Activated CD8-positive, alpha-beta T cell treated with anti-CD3 and anti-CD28 coated beads for 36 hours (primary cell): ENCODE data around the gene PSMD11. TPM values are rescaled to one million over a fixed set of nuclear protein-coding genes. Genes with fewer than 3 reads are reported as not detected.

Experiments
- ATAC-seq: fragments of 200-7000 bp; cut with Tn5 transposase; one replicate; pipeline ENCODE4 v1.10.0; 2021; ENCODE audit warnings: mild to moderate bottlenecking, moderate library complexity
- CTCF ChIA-PET: fragments of 350-600 bp; sonication (Branson Sonifier 250); formaldehyde crosslinking; loops from one replicate; lab custom pipeline; 2021; ENCODE audit warnings: antibody characterized with exemption; lab: Charles Lee
- POLR2A ChIA-PET: fragments of 350-600 bp; sonication (Branson Sonifier 250); formaldehyde crosslinking; loops from one replicate; lab custom pipeline; 2021; ENCODE audit warnings: antibody characterized with exemption; lab: Charles Lee
- DNase-seq: peaks from one replicate; pipeline ENCODE4 v3.0.0-alpha.2; 2020
- H3K27ac Mint-ChIP-seq: one replicate; pipeline ENCODE4 v1.8.0; 2021; ENCODE audit warnings: mild to moderate bottlenecking, mixed read lengths
- H3K27me3 Mint-ChIP-seq: one replicate; pipeline ENCODE4 v1.8.0; 2021; ENCODE audit warnings: mixed read lengths
- H3K36me3 Mint-ChIP-seq: one replicate; pipeline ENCODE4 v1.8.0; 2021; ENCODE audit warnings: low read depth, mixed read lengths
- H3K4me1 Mint-ChIP-seq: one replicate; pipeline ENCODE4 v1.8.0; 2021; ENCODE audit warnings: low read depth, mixed read lengths
- H3K4me3 Mint-ChIP-seq: one replicate; pipeline ENCODE4 v1.8.0; 2021; ENCODE audit warnings: mild to moderate bottlenecking, moderate library complexity, mixed read lengths
- H3K9me3 Mint-ChIP-seq: one replicate; pipeline ENCODE4 v1.8.0; 2021; ENCODE audit warnings: mixed read lengths
- CTCF ChIP-seq: fragments of 200-600 bp; IDR thresholded peaks from one replicate; pipeline ENCODE4 v1.8.0; 2022; ENCODE audit warnings: antibody characterized with exemption, mild to moderate bottlenecking
- intact Hi-C: fragments of 100-400 bp; cut with micrococcal nuclease; formaldehyde crosslinking; loops from one replicate; pipeline ENCODE4 v1.10.0; 2022
- total RNA-seq, 2 experiments: library from RNA; stranded (reverse); gene quantifications; one replicate each; pipeline ENCODE4 v1.2.3, GENCODE V29; 2021

Gene PSMD11
- total RNA-seq, 2 experiments from 2014 or later, result 119 to 130 TPM

- Mint-ChIP-seq H3K36me3 (peaks cover 36% of the 10 kb centered on the region), H3K4me1 (peaks cover 50% of the 10 kb centered on the region), H3K27ac (peak overlapping the region; percentile 16), H3K27me3 (no peaks in the 10 kb centered on the region), H3K9me3 (no peaks in the 10 kb centered on the region), H3K4me3 (peak overlapping the region; percentile 61)
- peak; percentile 61 for DNase-seq
- ChIA-PET POLR2A (interaction anchor here (0.5 to 5.0 kb wide), 10 partner anchors 10 to 292 kb away, joined by 3 to 43 read pairs (median 4); partner anchors contain the start of gene PSMD11), CTCF (interaction anchor here (1.0 to 7.3 kb wide), 9 partner anchors 10 to 391 kb away, joined by 3 to 70 read pairs (median 9); partner anchors contain the start of genes MYO1D and PSMD11)
- intact Hi-C loops, result loop anchor here (5.0 to 10.0 kb wide), 2 partner anchors 36 to 269 kb away; no protein-coding TSS in a partner anchor
- ATAC-seq, result peak; percentile 74
- TF ChIP-seq CTCF, result no peak
Measured at GRCh38 chr17:32486111-32486700, 41.9 kb downstream of the PSMD11 start.

DNA sequence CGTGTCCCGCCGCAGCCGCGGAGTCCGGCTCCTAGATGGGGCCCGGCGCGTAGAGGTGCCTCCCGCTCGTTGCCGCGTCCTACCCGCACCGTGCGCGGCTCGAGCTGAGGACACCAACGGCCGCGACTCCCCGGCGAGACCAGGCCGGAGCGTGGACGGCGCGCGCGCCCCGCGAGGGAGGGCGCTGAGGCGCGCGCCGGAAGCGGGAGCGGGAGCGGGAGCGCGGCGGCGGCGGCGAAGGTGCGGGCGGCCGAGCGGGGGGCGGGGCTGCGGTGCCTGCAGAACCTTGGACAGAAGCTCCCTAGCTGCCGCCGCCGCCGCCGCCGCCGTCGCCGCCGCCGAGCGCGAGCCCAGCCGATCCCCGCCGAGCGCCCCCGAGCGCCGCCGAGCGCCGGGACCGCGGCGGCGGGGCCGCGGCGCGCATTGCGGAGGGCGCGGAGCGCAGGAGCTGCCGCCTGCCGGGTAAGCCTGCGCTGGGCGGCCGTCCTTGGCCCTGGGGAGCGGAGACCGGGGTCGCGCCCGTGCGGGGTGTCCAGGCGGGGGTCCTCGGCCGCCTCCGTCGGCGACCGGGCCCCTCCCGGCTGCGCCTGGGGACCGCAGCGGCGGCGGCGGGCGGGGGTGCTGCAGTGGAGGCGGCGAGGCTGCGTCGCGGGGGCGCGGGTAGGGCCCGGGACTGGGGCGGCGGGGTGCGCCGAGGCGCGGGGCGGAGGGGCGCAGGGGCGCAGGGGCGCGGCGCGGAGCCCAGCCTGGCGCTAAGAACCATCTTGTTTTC is 42.6 kb downstream of the PSMD11 start, which contains the start of gene CDK5R1:
Gene CDK5R1 (plus strand): TSS at position 293 of the 772 bp plus-strand sequence. CDS start 628 bp downstream, outside the sequence.
- H3K36me3 Mint-ChIP-seq, result peaks cover 31% of the 10 kb centered on the region
- DNase-seq (peak; percentile 73), ATAC-seq (peak; percentile 72)
- no peaks in the 10 kb centered on the region for H3K27me3 Mint-ChIP-seq
- intact Hi-C loops, result loop anchor here (5.0 to 10.0 kb wide), 2 partner anchors 35 to 268 kb away; no protein-coding TSS in a partner anchor
- CTCF ChIA-PET, result interaction anchor here (0.7 to 7.3 kb wide), 11 partner anchors 10 to 390 kb away, joined by 3 to 70 read pairs (median 3); partner anchors contain the start of genes MYO1D and PSMD11
- POLR2A ChIA-PET, result interaction anchor here (1.2 to 5.0 kb wide), 8 partner anchors 9 to 267 kb away, joined by 3 to 43 read pairs (median 5); partner anchors contain the start of gene PSMD11
- H3K4me1 Mint-ChIP-seq, result peaks cover 56% of the 10 kb centered on the region
- H3K9me3 Mint-ChIP-seq, result no peaks in the 10 kb centered on the region
- peak within 1 kb of the TSS; percentile 90 for H3K27ac Mint-ChIP-seq
- no peak for TF ChIP-seq CTCF
- peak within 1 kb of the TSS; percentile 95 for H3K4me3 Mint-ChIP-seq

DNA sequence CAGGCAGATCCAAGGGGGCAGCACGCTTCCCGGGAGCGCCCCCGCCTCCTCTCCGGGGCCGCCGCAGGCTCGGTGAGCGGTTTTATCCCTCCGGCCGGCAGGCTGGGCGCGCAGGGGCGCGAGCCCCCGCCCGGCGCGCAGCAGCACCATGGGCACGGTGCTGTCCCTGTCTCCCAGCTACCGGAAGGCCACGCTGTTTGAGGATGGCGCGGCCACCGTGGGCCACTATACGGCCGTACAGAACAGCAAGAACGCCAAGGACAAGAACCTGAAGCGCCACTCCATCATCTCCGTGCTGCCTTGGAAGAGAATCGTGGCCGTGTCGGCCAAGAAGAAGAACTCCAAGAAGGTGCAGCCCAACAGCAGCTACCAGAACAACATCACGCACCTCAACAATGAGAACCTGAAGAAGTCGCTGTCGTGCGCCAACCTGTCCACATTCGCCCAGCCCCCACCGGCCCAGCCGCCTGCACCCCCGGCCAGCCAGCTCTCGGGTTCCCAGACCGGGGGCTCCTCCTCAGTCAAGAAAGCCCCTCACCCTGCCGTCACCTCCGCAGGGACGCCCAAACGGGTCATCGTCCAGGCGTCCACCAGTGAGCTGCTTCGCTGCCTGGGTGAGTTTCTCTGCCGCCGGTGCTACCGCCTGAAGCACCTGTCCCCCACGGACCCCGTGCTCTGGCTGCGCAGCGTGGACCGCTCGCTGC is 43.3 kb downstream of the PSMD11 start:
- Mint-ChIP-seq H3K36me3 (peaks cover 30% of the 10 kb centered on the region), H3K4me3 (peak overlapping the region; percentile 95), H3K27me3 (no peaks in the 10 kb centered on the region), H3K4me1 (peaks cover 60% of the 10 kb centered on the region), H3K9me3 (no peaks in the 10 kb centered on the region), H3K27ac (peak overlapping the region; percentile 90)
- ChIA-PET POLR2A (interaction anchor here (0.6 to 5.0 kb wide), 8 partner anchors 8 to 266 kb away, joined by 3 to 43 read pairs (median 4); no protein-coding TSS in a partner anchor), CTCF (interaction anchor here (0.6 to 7.3 kb wide), 15 partner anchors 11 to 389 kb away, joined by 3 to 70 read pairs (median 3); partner anchors contain the start of genes MYO1D and PSMD11)
- TF ChIP-seq CTCF, result no peak
- no peak for ATAC-seq
- peak; percentile 54 for DNase-seq
- intact Hi-C loops, result loop anchor here (5.0 to 10.0 kb wide), 2 partner anchors 35 to 267 kb away; no protein-coding TSS in a partner anchor

DNA sequence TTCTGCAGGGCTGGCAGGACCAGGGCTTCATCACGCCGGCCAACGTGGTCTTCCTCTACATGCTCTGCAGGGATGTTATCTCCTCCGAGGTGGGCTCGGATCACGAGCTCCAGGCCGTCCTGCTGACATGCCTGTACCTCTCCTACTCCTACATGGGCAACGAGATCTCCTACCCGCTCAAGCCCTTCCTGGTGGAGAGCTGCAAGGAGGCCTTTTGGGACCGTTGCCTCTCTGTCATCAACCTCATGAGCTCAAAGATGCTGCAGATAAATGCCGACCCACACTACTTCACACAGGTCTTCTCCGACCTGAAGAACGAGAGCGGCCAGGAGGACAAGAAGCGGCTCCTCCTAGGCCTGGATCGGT is 43.9 kb downstream of the PSMD11 start:
- DNase-seq, result no peak
- ChIA-PET CTCF (interaction anchor here (0.6 to 7.3 kb wide), 9 partner anchors 13 to 295 kb away, joined by 3 to 70 read pairs (median 3); partner anchors contain the start of gene PSMD11), POLR2A (interaction anchor here (0.6 to 5.0 kb wide), 7 partner anchors 11 to 115 kb away, joined by 3 to 43 read pairs (median 3); no protein-coding TSS in a partner anchor)
- no peak for ATAC-seq
- H3K27ac Mint-ChIP-seq, result peak overlapping the region; percentile 90
- peaks cover 30% of the 10 kb centered on the region for H3K36me3 Mint-ChIP-seq
- H3K27me3 Mint-ChIP-seq, result no peaks in the 10 kb centered on the region
- H3K9me3 Mint-ChIP-seq, result no peaks in the 10 kb centered on the region
- H3K4me1 Mint-ChIP-seq, result peaks cover 62% of the 10 kb centered on the region
- peak overlapping the region; percentile 95 for H3K4me3 Mint-ChIP-seq
- no peak for TF ChIP-seq CTCF
- intact Hi-C loops, result loop anchor here (5.0 to 10.0 kb wide), 2 partner anchors 34 to 267 kb away; no protein-coding TSS in a partner anchor
